Endothelial cell of umbilical vein (primary cell): ENCODE data around the gene TXN. TPM values are rescaled to one million over a fixed set of nuclear protein-coding genes. Genes with fewer than 3 reads are reported as not detected.

Source experiments
- BruUV-seq: library from RNA; stranded (reverse); fragments of 400-500 nt; replicated peaks from 2 replicates; lab custom pipeline; 2021; lab: Mats Ljungman, UMichigan
- CTCF ChIA-PET: fragments of 300-600, 350-600 bp; sonication (Branson Sonifier 250); formaldehyde crosslinking; loops from one replicate; lab custom pipeline; 2021; ENCODE audit warnings: antibody characterized with exemption, inconsistent platforms; lab: Charles Lee
- POLR2A ChIA-PET: fragments of 300-600, 350-600 bp; sonication (Branson Sonifier 250); formaldehyde crosslinking; loops from one replicate; lab custom pipeline; 2021; ENCODE audit warnings: antibody characterized with exemption, inconsistent platforms; lab: Charles Lee
- DNase-seq: peaks from one replicate; pipeline ENCODE4 v3.0.0-alpha.2; 2011; ENCODE audit warnings: low read depth, low spot score
- FAIRE-seq: peaks from 2 replicates; lab custom pipeline; 2011; peaks lifted over from hg19 to GRCh38; lab: Jason Lieb, UNC
- H2AFZ ChIP-seq: 2 replicates; pipeline ENCODE4 v1.6.0; 2012; ENCODE audit warnings: low read depth, low read length, control low read depth, inconsistent platforms
- H3K27ac ChIP-seq: 2 replicates; pipeline ENCODE4 v1.5.1; 2011; ENCODE audit warnings: low read depth, mild to moderate bottlenecking, control low read depth, low read length, moderate library complexity; ENCODE audit not compliant: insufficient read depth
- H3K27me3 ChIP-seq, 2 experiments: 2 replicates each; pipeline versions ENCODE4 v1.6.0 to v1.6.1; 2011; ENCODE audit warnings: low read length in 2 of 2, mixed read lengths in 1 of 2; ENCODE audit not compliant: control insufficient read depth in 2 of 2, insufficient read depth in 2 of 2
- H3K36me3 ChIP-seq, 2 experiments: 2 replicates in 1 of 2; 3 replicates in 1 of 2; pipeline ENCODE4 v1.5.1; 2011; ENCODE audit warnings: low read length in 2 of 2, mild to moderate bottlenecking in 1 of 2, moderate library complexity in 1 of 2; ENCODE audit not compliant: control insufficient read depth in 2 of 2, insufficient read depth in 2 of 2; ENCODE audit errors: extremely low read depth in 1 of 2
- H3K4me1 ChIP-seq: 3 replicates; pipeline ENCODE4 v1.5.1; 2011; ENCODE audit warnings: mild to moderate bottlenecking, low read length; ENCODE audit not compliant: control insufficient read depth, insufficient read depth; ENCODE audit errors: extremely low read depth
- H3K4me2 ChIP-seq: 2 replicates; pipeline ENCODE4 v1.6.1; 2011; ENCODE audit warnings: low read length, control low read depth, mixed read lengths; ENCODE audit not compliant: insufficient read depth
- H3K4me3 ChIP-seq, 3 experiments: fragments of 200-600 bp in 1 of 3; sonication (generic), shearing (Covaris generic) in 1 of 3; replicated peaks in 1 of 3; 2 replicates each; pipeline ENCODE4 v1.5.1; 2011 to 2016; ENCODE audit warnings: control low read depth in 3 of 3, low read length in 3 of 3, mild to moderate bottlenecking in 2 of 3, inconsistent platforms in 1 of 3, low read depth in 1 of 3, moderate library complexity in 1 of 3; ENCODE audit not compliant: insufficient read depth in 1 of 3
- H3K79me2 ChIP-seq: 2 replicates; pipeline ENCODE4 v1.6.0; 2012; ENCODE audit warnings: low read length, inconsistent platforms; ENCODE audit not compliant: control insufficient read depth, insufficient read depth
- H3K9ac ChIP-seq: replicated peaks from 2 replicates; pipeline ENCODE3; 2011; ENCODE audit warnings: low read length, control low read depth; ENCODE audit not compliant: insufficient read depth; ENCODE audit errors: extremely low read depth
- H3K9me1 ChIP-seq: replicated peaks from 3 replicates; pipeline ENCODE4 v1.6.0; 2011; ENCODE audit warnings: mild to moderate bottlenecking, low read length; ENCODE audit not compliant: control insufficient read depth, insufficient read depth; ENCODE audit errors: extremely low read depth
- H3K9me3 ChIP-seq: replicated peaks from 2 replicates; pipeline ENCODE4 v1.5.1; 2012; ENCODE audit warnings: low read length, inconsistent platforms; ENCODE audit not compliant: control insufficient read depth, insufficient read depth
- H4K20me1 ChIP-seq: replicated peaks from 2 replicates; pipeline ENCODE3; 2011; ENCODE audit warnings: mild to moderate bottlenecking, low read length; ENCODE audit not compliant: control insufficient read depth, insufficient read depth; ENCODE audit errors: extremely low read depth
- EZH2 ChIP-seq: IDR thresholded peaks from 2 replicates; pipeline ENCODE4 v1.6.1; 2012; ENCODE audit warnings: borderline replicate concordance, low read depth, mild to moderate bottlenecking, moderate library complexity, low read length, inconsistent platforms; ENCODE audit not compliant: severe bottlenecking
- FOS ChIP-seq: IDR thresholded peaks from 2 replicates; pipeline ENCODE4 v1.6.1; 2011; ENCODE audit warnings: mild to moderate bottlenecking, low read length, moderate library complexity, borderline replicate concordance; ENCODE audit not compliant: insufficient read depth
- GATA2 ChIP-seq: IDR thresholded peaks from 2 replicates; pipeline ENCODE4 v1.7.0; 2011; ENCODE audit warnings: low read depth, mild to moderate bottlenecking, moderate library complexity, mixed read lengths, low read length; ENCODE audit not compliant: insufficient read length, insufficient read depth
- JUN ChIP-seq: IDR thresholded peaks from 2 replicates; pipeline ENCODE4 v1.6.1; 2011; ENCODE audit warnings: borderline replicate concordance, low read depth; ENCODE audit not compliant: insufficient read length, insufficient read depth
- MAX ChIP-seq: IDR thresholded peaks from 2 replicates; pipeline ENCODE4 v1.6.1; 2011; ENCODE audit not compliant: insufficient read depth, insufficient read length
- MYC ChIP-seq: IDR thresholded peaks from one replicate; pipeline ENCODE4 v1.6.1; 2011; ENCODE audit warnings: mild to moderate bottlenecking, low read depth, low read length
- POLR2A ChIP-seq: IDR thresholded peaks from 2 replicates; pipeline ENCODE4 v1.6.1; 2012; ENCODE audit warnings: low read depth, mild to moderate bottlenecking, control low read depth, low read length
- POLR2AphosphoS5 ChIP-seq: IDR thresholded peaks from 2 replicates; pipeline ENCODE4 v1.6.1; 2012; ENCODE audit warnings: low read depth, mild to moderate bottlenecking, control low read depth, low read length, moderate library complexity; ENCODE audit not compliant: insufficient read depth
- dilution Hi-C: fragments of 300-500 bp; cut with MboI; formaldehyde crosslinking; loops from one replicate; pipeline ENCODE4 v1.15.0; 2019; ENCODE audit warnings: low sequenced_read_pairs; ENCODE audit not compliant: extremely low pct_ligation_motif_present
- intact Hi-C: fragments of 100-400 bp; cut with micrococcal nuclease; formaldehyde crosslinking; loops from one replicate; pipeline ENCODE4 v1.10.0; 2022
- polyA plus RNA-seq, 4 experiments: library from polyadenylated mRNA; depleted of rRNA in 3 of 4; stranded (reverse) in 3 of 4; unstranded in 1 of 4; fragments of >200 nt; gene quantifications; 2 replicates each; pipeline versions ENCODE4 v1.2.1 to v1.2.3, GENCODE V29; 2011 to 2012; ENCODE audit warnings: missing spikeins in 1 of 4
- total RNA-seq: library from RNA; stranded (reverse); gene quantifications from 2 replicates; pipeline ENCODE4 v1.2.3, GENCODE V29; 2021
- TF ChIP-seq, protein P1 (sequence below), 2 donors: IDR thresholded peaks; 1 replicate in 1 of 2; 2 replicates in 1 of 2; pipeline ENCODE4 v1.5.1; 2011; ENCODE audit warnings: low read length in 2 of 2, mild to moderate bottlenecking in 2 of 2, moderate library complexity in 2 of 2, control low read depth in 1 of 2, inconsistent platforms in 1 of 2, low read depth in 1 of 2; ENCODE audit not compliant: insufficient read depth in 1 of 2; ENCODE audit errors: extremely low read depth in 1 of 2

Gene TXN
- total and polyA plus RNA-seq, 2 donors (not counting 3 experiments of a cell fraction or from before 2014, with no cell fraction given): 280 to 373 TPM

DNA sequence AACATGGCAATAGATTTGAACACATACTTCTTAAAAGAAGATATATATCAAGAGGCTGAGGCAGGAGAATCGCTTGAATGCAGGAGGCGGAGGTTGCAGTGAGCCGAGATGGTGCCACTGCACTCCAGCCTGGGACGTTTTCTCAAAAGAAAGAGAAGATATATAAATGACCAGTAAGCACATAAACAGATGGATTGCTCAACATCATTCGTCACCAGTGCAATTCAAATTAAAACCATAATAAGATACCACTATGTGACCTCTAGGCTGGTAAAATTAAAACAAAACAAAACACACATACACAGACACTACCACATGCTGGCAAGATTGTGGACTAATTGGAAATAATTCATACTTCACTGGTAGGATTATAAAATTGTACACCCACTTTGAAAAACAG is 5.3 kb upstream of the TXN start:
- no peak overlapping the region for H3K4me2 ChIP-seq
- CTCF ChIA-PET: interaction anchor here (4.4 kb wide), 1 partner anchor 9 kb away, joined by 29 read pairs; no protein-coding TSS in a partner anchor
- intact Hi-C loops: no loop called here

More for the DNA sequence above, 5.3 kb upstream of the TXN start:
- no peak for TF ChIP-seq POLR2AphosphoS5
- TF ChIP-seq MYC: no peak
- no peak for TF ChIP-seq JUN
- TF ChIP-seq GATA2: no peak
- TF ChIP-seq, protein P1, sequence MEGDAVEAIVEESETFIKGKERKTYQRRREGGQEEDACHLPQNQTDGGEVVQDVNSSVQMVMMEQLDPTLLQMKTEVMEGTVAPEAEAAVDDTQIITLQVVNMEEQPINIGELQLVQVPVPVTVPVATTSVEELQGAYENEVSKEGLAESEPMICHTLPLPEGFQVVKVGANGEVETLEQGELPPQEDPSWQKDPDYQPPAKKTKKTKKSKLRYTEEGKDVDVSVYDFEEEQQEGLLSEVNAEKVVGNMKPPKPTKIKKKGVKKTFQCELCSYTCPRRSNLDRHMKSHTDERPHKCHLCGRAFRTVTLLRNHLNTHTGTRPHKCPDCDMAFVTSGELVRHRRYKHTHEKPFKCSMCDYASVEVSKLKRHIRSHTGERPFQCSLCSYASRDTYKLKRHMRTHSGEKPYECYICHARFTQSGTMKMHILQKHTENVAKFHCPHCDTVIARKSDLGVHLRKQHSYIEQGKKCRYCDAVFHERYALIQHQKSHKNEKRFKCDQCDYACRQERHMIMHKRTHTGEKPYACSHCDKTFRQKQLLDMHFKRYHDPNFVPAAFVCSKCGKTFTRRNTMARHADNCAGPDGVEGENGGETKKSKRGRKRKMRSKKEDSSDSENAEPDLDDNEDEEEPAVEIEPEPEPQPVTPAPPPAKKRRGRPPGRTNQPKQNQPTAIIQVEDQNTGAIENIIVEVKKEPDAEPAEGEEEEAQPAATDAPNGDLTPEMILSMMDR (IDR thresholded peaks at IDR 0.05; ENCODE audit: extremely low read depth in 1 of 2, insufficient read depth in 1 of 2, low read depth in 1 of 2, low read length in 2 of 2): no peak
- no peak for TF ChIP-seq FOS
- no peak for TF ChIP-seq POLR2A
- TF ChIP-seq MAX: no peak
- TF ChIP-seq EZH2: no peak
- Histone ChIP-seq H3K27ac (no peak overlapping the region), H3K9me3 (no peaks in the 10 kb centered on the region), H3K4me1 (peaks cover 11% of the 10 kb centered on the region), H3K4me3 (no peak overlapping the region), H2AFZ (no peak overlapping the region), H3K9me1 (no peaks in the 10 kb centered on the region), H4K20me1 (no peaks in the 10 kb centered on the region), H3K79me2 (no peaks in the 10 kb centered on the region), H3K36me3 (no peaks in the 10 kb centered on the region), H3K9ac (no peak overlapping the region), H3K27me3 (no peaks in the 10 kb centered on the region)
- no peak for DNase-seq
- FAIRE-seq: no peak
- dilution Hi-C loops: no loop called here
- POLR2A ChIA-PET: no interaction called here
- no TSS peak for BruUV-seq
